Inferior parietal cortex (tissue), 1 donor: ENCODE measurements around the gene ETDA.
A peak's percentile ranks its signal among the peaks of the same experiment; 100 is the strongest.
"Not testable (repeated sequence)": the region's sequence is repeated elsewhere in the genome, so short reads cannot be mapped to it uniquely, and the experiment has no call there.

Experiments
- DNase-seq: peaks from one replicate; pipeline ENCODE4 v3.0.0-alpha.2; 2016; ENCODE audit errors: extremely low spot score

The ETDA gene

DNA sequence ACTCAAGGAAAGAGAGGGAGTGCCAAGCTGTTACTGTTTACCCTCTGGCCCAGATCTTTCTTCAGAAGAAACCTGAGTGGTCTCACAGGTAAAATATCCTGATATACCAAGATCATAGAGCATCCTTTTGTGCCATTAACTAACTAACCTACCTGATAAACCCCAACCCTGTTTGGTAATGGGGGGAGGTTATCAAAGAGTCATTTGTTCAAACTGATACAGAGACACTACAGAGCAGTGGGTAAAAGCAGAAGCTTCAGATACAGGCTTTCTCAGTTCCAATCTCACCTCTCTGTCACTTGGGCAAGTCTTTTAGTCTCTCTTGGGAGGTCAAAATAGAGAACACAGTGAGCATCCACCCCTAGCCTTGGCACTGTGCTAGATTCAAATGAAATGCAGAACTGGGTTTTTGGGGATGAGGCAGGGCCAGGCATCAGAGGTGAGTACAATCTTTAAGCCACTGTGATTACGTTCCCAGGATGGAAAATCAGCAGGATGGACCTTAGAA is at the start of gene ETDA:
Gene ETDA, plus strand, starts transcription at position 51 of the 508 bp plus-strand sequence. CDS start 1,216 bp downstream, outside the sequence.
- DNase-seq, result not testable (repeated sequence)

DNA sequence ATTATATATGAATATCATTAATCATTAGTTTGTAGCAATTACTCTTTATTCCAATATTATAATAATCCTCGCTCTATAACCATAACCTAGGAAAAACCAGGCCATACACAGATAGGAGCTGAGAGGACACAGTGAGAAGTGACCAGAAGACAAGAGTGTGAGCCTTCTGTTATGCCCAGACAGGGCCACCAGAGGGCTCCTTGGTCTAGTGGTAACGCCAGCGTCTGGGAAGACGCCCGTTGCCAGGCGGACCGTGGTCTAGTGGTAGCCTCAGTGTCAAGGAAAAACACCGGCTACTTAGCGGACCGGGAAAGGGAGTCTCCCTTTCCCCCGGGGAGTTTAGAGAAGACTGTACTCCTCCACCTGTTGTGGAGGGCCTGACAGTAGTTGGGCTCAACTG is 45.4 kb upstream of the ETDA start:
- not testable (repeated sequence) for DNase-seq

DNA sequence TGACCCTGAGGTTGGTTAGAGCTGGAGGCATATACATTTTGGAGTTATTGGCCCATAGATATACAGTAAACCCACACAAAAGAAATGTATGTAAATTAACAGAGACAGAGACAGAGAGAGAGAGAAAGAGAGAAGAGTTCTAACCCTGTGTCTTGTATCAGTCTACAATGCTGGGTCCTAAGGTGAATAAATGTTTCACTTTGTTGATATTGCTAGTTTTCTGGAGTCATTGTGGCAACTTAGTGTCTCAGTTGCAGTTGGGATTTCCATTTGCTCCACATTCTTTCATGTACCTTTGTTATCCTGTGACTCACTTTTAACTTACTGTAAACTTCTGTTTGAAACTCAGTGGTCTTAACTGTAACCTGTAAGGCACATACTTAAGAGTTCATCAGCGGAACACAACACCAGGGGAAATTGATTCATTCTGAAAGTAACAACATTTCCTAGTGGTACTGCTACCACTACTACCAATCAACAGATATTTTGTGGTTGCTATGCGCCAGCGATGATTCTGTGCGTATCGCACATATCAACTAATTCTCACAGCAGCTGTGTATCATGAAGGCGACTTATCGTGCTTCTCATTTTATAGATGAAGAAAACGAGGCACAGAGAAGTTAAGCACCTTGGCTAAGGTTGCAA is 38.5 kb upstream of the ETDA start:
- DNase-seq, result no peak

DNA sequence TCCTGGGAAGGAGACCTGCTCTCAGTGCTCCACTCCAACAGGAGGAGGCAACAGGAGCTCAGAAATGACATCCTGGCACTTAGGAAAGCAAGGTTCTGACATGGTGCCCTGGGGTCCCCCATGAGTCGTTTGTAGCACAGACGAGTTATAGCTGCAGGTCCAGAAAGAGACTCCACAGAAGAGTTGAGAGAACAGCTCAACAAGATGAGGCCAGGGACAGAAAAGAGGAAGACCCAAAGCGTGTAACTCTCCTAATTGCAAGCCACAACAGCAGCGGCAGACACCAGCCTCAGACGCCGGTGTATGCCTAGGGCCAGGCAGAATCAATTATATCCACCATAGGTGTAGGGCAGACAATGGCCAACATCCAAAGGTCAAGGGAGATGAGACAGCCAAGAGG is 5.9 kb upstream of the ETDA start:
- not testable (repeated sequence) for DNase-seq

DNA sequence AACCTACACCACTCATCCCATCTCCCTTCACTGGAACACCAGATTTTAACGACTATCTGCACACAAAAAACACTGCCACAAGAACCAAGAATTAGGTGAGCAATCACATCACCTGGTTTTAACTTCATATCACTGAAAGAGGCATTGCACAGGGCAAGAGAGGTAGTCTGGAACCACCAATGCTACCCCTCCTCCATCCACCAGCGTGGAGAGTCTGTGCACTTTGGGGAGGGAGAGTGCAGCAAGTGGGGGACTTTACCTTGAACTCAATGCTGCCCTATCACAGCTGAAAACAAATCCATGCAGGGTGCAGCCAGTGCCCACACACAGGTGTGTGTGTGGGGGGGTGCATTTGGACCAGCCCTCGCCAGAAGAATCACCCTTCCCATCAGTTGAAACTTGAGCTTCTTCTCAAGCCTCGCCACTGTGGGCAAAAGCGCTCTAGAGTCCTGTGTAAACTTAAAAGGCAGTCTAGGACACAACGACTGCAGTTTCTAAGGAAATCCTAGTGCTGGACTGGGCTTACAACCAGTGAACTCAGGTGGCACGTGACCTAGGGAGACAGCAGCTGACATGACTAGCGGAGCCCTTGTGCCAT is 4.3 kb downstream of the ETDA start:
- DNase-seq, result not testable (repeated sequence)

DNA sequence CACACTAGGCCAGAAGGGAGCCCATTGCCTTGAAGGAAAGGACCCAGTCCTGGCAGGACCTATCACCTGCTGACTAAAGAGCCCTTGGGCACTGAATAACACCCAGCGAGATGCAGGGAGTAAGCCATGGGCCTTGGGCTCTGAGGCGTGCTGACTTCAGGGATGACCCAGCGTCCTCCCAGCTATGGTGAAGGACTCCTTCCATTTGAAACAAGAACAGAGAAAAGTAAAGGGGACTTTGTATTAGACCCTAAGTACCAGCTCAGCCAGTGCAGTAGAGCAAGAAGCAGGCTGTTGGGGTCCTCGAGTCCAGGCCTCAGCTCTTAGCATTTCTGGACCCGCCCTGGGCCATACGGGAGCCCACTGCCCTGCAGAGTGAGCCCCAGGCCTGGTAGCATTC is 5.1 kb downstream of the ETDA start:
- no peak for DNase-seq

DNA sequence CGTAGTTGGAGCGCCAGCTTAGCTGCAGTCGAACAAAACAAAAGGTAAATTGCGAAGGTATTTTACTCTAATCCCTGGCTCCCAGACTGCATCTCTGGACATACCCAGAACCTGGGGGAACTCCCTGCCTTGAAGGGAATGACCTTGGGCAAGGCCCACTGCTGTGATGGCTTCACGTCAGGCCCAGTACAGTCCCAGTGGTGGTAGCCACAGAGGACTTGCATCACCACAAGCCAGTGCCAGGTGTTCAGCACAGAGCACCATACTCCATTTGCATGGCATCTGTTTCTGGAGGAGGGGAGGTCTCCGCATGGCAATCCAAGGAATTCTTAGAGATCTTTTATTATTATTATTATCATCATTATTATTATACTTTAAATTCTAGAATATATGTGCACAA is 5.6 kb downstream of the ETDA start:
- no peak for DNase-seq

DNA sequence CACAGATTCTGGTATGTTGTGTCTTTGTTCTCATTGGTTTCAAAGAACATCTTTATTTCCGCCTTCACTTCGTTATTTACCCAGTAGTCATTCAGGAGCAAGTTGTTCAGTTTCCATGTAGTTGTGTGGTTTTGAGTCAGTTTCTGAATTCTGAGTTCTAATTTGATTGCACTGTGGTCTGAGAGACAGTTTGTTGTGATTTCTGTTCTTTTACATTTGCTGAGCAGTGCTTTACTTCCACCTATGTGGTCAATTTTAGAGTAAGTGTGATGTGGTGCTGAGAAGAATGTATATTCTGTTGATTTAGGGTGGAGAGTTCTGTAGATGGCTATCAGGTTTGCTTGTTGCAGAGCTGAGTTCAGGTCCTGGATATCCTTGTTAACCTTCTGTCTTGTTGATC is 9.1 kb downstream of the ETDA start:
- DNase-seq, result not testable (repeated sequence)

DNA sequence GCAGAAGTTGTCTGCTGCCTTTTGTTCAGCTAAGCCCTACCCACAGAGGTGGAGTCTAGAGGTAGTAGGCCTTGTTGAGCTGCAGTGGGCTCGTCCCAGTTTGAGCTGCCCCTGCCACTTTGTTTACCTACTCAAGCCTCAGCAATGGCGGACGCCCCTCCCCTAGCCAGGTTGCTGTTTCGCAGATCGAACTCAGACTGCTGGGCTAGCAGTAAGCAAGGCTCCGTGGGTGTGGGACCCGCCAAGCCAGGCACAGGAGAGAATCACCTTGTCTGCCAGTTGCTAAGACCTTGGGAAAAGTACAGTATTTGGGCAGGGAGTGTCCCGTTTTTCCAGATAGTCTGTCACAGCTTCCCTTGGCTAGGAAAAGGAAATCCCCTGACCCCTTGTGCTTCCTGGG is 11.5 kb downstream of the ETDA start:
- not testable (repeated sequence) for DNase-seq

DNA sequence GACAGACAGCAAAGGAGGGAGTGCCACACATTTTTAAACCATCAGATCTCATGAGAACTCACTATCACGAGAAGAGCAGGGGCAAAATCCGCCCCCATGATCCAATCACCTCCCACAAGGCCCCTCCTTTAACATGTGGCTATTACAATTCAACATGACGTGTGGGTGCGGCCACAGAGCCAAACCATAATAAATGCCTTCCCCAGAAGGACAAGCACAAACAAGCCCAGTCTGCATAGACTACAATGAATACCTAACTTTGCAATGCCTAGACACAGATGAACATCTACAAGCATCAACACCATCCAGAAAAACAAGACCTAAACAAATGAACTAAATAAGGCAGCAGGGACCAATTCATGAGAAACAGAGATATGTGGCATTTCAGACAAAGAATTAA is 12.3 kb downstream of the ETDA start:
- DNase-seq, result no peak

DNA sequence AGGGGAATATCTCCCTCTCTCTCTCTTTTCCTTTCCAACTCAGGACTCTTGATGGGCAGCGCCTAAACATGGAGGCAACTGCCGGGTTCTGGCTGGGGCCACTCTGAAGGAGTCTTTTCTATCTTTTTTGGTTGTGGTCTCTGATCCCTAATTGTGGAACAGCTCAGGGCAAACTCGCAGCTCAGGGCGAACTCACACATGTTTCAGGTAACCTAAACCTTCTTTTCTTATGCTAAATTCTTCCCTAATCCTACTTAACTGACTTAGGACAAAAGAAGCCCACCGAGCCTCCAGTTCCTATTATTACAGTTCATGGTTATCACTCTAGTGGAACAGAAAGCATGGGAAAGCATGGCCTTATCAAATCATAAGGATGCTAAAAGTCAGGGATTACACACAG is 21.3 kb downstream of the ETDA start:
- DNase-seq, result no peak

DNA sequence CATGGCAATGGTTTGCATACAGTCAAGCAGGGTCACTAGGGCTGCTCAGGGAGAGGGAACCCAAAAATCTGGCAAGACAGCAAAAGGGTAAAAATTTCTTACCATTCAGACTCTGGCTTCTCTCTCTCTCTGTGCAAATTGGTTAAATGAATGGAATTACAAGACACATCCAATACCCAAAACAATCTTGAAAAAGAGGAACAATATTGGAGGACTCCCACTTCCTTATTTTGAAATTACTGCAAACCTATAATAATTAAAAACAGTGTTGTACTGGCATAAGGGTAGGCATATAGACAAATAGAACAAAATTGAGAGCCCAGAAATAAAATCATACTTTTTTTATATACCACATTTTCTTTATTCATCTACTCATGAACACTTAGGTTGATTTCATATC is 24.1 kb downstream of the ETDA start:
- DNase-seq, result no peak

DNA sequence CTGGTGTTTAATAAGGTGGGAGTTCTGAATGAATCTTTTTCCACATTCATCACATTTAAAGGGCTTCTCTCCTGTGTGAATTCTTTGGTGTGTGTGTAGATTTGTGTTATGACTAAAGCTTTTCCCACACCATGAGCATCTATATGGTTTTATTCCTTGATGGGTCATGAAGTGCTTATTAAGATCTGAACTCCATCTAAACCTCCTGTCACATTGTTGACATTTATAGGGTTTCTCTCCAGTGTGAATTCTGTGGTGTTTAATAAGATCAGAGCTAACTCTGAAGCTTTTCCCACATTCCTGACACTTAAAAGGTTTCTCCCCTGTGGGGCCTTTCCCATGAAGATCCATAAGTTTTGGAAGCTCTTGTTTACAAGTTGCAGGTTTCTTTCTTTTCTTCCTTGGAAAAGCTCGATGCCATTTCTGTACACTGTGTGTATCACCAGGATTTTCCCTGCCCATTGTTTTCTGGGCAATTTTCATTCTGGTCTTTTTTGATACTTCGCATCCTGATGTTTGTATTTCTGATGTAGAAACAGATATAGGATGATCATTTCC is 35.5 kb downstream of the ETDA start:
- no peak for DNase-seq

DNA sequence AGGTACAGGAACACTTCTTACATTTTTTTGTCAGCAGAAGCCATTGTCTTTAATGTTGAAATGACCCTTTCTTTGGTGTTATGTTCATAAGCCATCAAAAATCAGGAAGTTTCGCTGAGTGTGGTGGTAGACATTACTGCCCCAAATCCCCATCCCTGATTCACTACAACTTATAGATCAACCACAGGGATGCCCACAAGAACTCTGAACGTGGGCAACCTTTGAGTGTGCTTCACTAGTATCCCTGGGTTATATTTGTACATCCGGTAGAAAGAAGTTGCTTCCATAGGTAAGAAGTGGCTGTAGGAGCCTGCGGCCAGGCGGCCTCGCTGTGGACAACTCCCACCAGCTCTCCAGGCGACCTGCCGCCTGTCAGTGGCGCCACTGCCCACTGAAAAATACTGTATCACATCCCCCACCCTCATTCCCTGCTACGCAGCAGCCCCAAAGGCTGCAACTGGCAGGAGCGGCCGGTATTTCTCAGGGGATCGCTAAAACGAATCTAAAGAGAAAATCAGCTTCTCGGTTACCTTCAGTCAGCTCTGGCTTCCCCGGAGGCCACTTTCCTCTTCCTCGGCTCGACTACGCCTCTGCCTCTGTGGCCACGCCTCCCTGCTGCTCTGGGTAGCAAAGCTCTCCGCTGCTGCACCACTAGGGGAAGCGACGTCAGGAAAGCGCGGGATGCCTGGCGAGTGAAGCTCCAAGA is 43.5 kb downstream of the ETDA start:
- DNase-seq, result peak; percentile 36

DNA sequence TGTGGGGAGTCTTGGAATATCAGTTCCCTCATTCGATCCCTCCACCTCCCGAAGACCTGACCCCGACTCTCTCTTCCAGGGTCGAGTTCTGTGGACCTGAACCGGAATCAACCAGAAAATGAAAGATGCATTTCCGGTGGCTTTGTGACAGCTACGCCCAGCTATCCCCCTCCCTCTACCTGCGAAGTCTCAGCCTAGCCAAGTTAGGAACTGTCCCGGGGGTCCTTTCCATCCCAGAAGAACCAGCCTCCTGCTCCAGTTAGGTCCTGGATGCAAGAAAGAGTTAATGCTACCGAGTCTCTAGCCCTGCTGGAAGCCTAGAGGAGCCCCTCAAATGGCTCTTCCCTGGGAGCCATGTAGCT is 44.1 kb downstream of the ETDA start:
- no peak for DNase-seq

DNA sequence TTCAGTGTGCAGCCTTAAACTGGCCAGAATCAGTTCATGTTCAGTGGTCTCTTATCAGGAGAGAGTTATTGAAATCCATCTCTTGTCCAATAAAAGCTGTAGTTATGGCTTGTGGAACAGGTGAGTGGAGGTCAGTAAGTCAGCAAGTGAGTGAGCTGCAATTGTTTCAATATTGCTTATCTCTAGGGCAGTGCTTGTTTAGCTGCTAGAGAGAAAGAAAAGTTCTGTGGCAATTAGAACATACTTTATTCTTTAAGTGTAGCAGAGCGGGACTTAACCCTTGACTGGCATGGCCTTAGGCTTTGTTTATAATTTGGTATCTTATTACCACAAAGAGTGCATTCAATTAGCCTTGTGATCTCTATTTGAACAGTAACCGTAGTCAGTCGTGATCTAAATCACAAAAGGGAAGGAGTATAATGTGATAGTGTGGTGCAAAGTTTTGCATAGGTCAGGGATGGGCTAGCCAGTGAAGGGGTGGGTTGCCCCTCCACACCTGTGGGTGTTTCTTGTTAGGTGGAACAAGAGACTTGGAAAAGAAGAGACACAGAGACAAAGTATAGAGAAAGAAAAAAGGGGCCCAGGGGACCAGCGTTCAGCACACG is 50.5 kb downstream of the ETDA start:
- DNase-seq, result no peak
